H1 (cell line): ENCODE results near the gene FSCN2. TPM values are rescaled to one million over a fixed set of nuclear protein-coding genes. Genes with fewer than 3 reads are reported as not detected.

ENCODE experiments used
- BRCA1 ChIP-seq: IDR thresholded peaks from 2 replicates; pipeline ENCODE4 v1.6.1; 2012; ENCODE audit warnings: low read depth, low read length, improper control_type of control experiment
- CBX8 ChIP-seq: fragments of 300-800, 300-1000 bp; sonication (generic); IDR thresholded peaks from 2 replicates; pipeline ENCODE4 v1.7.1; 2016; ENCODE audit warnings: low read depth, low read length, borderline replicate concordance
- NANOG ChIP-seq: IDR thresholded peaks from 2 replicates; pipeline ENCODE4 v1.6.1; 2011; ENCODE audit warnings: low read length, low read depth, mild to moderate bottlenecking, inconsistent platforms; ENCODE audit not compliant: insufficient read depth, poor library complexity, severe bottlenecking
- PHF8 ChIP-seq: fragments of 200-600 bp; sonication (generic); conservative IDR thresholded peaks from 2 replicates; pipeline ENCODE4 v1.7.1; 2012; ENCODE audit warnings: low read depth, mild to moderate bottlenecking, inconsistent platforms, low read length, moderate library complexity
- YY1 ChIP-seq: IDR thresholded peaks from 2 replicates; pipeline ENCODE4 v1.6.1; 2011; ENCODE audit warnings: low read depth, mild to moderate bottlenecking, low read length
- polyA plus RNA-seq, 7 experiments: library from polyadenylated mRNA; depleted of rRNA in 3 of 7; stranded (reverse) in 5 of 7; unstranded in 2 of 7; fragments of >200 nt in 5 of 7; fragments of 200-250 nt in 2 of 7; gene quantifications; 1 replicate in 5 of 7; 2 replicates in 1 of 7; 4 replicates in 1 of 7; pipeline versions ENCODE4 v1.2.1 to v1.2.3, GENCODE V29; 2011 to 2013; ENCODE audit warnings: missing spikeins in 2 of 7, mixed read lengths in 2 of 7
- total RNA-seq: library from RNA; stranded (reverse); fragmentation: NEBNext Ultra II Directional; extraction: Animal tissue kit (Norgen Biotek cat#: 25700); gene quantifications from 2 replicates; pipeline ENCODE4 v1.2.1, GENCODE V29; 2021

Gene FSCN2
- total and polyA plus RNA-seq, 2 of the 8 experiments (the other 6 are each of a cell fraction or from before 2014, with no cell fraction given), result 0.18 to 0.30 TPM

DNA sequence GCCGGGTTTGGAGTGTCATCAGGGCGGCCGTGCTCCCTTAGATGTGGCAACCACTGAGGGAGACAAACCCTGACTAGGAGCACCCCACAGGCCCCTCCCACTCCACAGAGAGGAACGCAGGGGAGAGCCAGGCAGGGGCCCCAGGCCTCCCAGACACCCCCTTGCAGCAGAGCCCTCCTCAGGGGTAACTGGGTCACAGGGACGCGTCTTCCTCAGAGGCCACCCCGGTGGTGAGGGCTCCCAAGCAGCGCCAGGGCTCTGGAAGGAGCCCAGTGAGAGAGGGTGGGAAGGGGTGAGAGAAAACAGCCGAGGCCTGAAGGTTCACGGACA is 11.4 kb downstream of the FSCN2 start (continued):
- TF ChIP-seq NANOG (no peak), PHF8 (no peak), YY1 (no peak), BRCA1 (no peak), CBX8 (no peak)
